H9 (cell line): ENCODE results near the gene CHGA. TPM values are rescaled to one million over a fixed set of nuclear protein-coding genes. Genes with fewer than 3 reads are reported as not detected.

Source experiments
- DNase-seq: peaks from one replicate; pipeline ENCODE4 v3.0.0-alpha.2; 2017
- H2AFZ ChIP-seq: one replicate; pipeline ENCODE4 v1.6.1; 2013; ENCODE audit warnings: mild to moderate bottlenecking, low read length, control low read depth, moderate library complexity
- H2AK5ac ChIP-seq: 2 replicates; pipeline ENCODE4 v1.6.1; 2013; ENCODE audit warnings: low read length, control low read depth, mixed read lengths; ENCODE audit not compliant: insufficient read length
- H2BK120ac ChIP-seq: one replicate; pipeline ENCODE4 v1.6.1; 2013; ENCODE audit warnings: low read depth, mild to moderate bottlenecking, low read length, control low read depth, inconsistent platforms; ENCODE audit not compliant: poor library complexity, severe bottlenecking
- H2BK12ac ChIP-seq: 2 replicates; pipeline ENCODE4 v1.6.1; 2013; ENCODE audit warnings: low read length, control low read depth, mixed read lengths, low read depth; ENCODE audit not compliant: insufficient read length
- H2BK15ac ChIP-seq: 2 replicates; pipeline ENCODE4 v1.6.1; 2013; ENCODE audit warnings: low read depth, low read length, control low read depth
- H2BK20ac ChIP-seq: one replicate; pipeline ENCODE4 v1.6.1; 2013; ENCODE audit warnings: low read depth, mild to moderate bottlenecking, low read length, control low read depth, inconsistent platforms; ENCODE audit not compliant: poor library complexity, severe bottlenecking
- H2BK5ac ChIP-seq: 2 replicates; pipeline ENCODE4 v1.6.1; 2013; ENCODE audit warnings: low read length, control low read depth, mixed read lengths; ENCODE audit not compliant: insufficient read length
- H3K14ac ChIP-seq: 2 replicates; pipeline ENCODE4 v1.6.1; 2013; ENCODE audit warnings: low read length, control low read depth; ENCODE audit not compliant: insufficient read depth
- H3K18ac ChIP-seq: 2 replicates; pipeline ENCODE4 v1.6.1; 2013; ENCODE audit warnings: low read depth, mild to moderate bottlenecking, mixed read lengths, low read length, control low read depth; ENCODE audit not compliant: insufficient read length
- H3K23ac ChIP-seq: 2 replicates; pipeline ENCODE4 v1.6.1; 2013; ENCODE audit warnings: low read length, control low read depth, mixed read lengths, low read depth; ENCODE audit not compliant: insufficient read length
- H3K23me2 ChIP-seq: 2 replicates; pipeline ENCODE4 v1.6.1; 2013; ENCODE audit warnings: low read depth, mild to moderate bottlenecking, mixed read lengths, low read length, control low read depth; ENCODE audit not compliant: insufficient read length, poor library complexity, severe bottlenecking
- H3K27ac ChIP-seq: 2 replicates; pipeline ENCODE4 v1.5.1; 2013; ENCODE audit warnings: low read length, control low read depth, mixed read lengths, low read depth; ENCODE audit not compliant: insufficient read length
- H3K27me3 ChIP-seq: 2 replicates; pipeline ENCODE4 v1.6.1; 2013; ENCODE audit warnings: low read length, control low read depth, inconsistent platforms; ENCODE audit not compliant: insufficient read depth
- H3K4ac ChIP-seq: 2 replicates; pipeline ENCODE4 v1.6.1; 2013; ENCODE audit warnings: low read depth, mild to moderate bottlenecking, control low read depth, inconsistent platforms, low read length, moderate library complexity
- H3K4me1 ChIP-seq: 2 replicates; pipeline ENCODE4 v1.6.1; 2013; ENCODE audit warnings: low read length, control low read depth, inconsistent platforms; ENCODE audit not compliant: insufficient read depth
- H3K4me2 ChIP-seq: 2 replicates; pipeline ENCODE4 v1.6.1; 2013; ENCODE audit warnings: low read length, control low read depth, mixed read lengths; ENCODE audit not compliant: insufficient read length, insufficient read depth
- H3K56ac ChIP-seq: 2 replicates; pipeline ENCODE4 v1.6.1; 2013; ENCODE audit warnings: low read depth, mild to moderate bottlenecking, mixed read lengths, low read length, control low read depth; ENCODE audit not compliant: insufficient read length
- H3K79me1 ChIP-seq: 2 replicates; pipeline ENCODE4 v1.6.1; 2013; ENCODE audit warnings: low read depth, mild to moderate bottlenecking, moderate library complexity, low read length, control low read depth, inconsistent platforms; ENCODE audit not compliant: insufficient read depth, poor library complexity, severe bottlenecking
- H3K79me2 ChIP-seq: 2 replicates; pipeline ENCODE4 v1.6.1; 2013; ENCODE audit warnings: low read length, control low read depth, inconsistent platforms; ENCODE audit not compliant: insufficient read depth
- H3K9ac ChIP-seq: 2 replicates; pipeline ENCODE4 v1.6.1; 2013; ENCODE audit warnings: low read length, control low read depth, mixed read lengths; ENCODE audit not compliant: insufficient read length; ENCODE audit errors: extremely low read depth
- H3K9me3 ChIP-seq: one replicate; pipeline ENCODE4 v1.6.1; 2013; ENCODE audit warnings: low read depth, low read length, inconsistent platforms; ENCODE audit not compliant: control insufficient read depth
- H3T11ph ChIP-seq: one replicate; pipeline ENCODE4 v1.6.1; 2013; ENCODE audit warnings: mild to moderate bottlenecking, low read length, control low read depth, inconsistent platforms
- H4K20me1 ChIP-seq: one replicate; pipeline ENCODE4 v1.6.1; 2013; ENCODE audit not compliant: control insufficient read depth, insufficient read length, insufficient read depth
- H4K5ac ChIP-seq: 2 replicates; pipeline ENCODE4 v1.6.1; 2013; ENCODE audit warnings: low read depth, mild to moderate bottlenecking, mixed read lengths, low read length, control low read depth; ENCODE audit not compliant: insufficient read length
- H4K8ac ChIP-seq: replicated peaks from 2 replicates; pipeline ENCODE4 v1.6.1; 2013; ENCODE audit warnings: low read length, control low read depth, mixed read lengths, low read depth; ENCODE audit not compliant: insufficient read length
- H4K91ac ChIP-seq: 2 replicates; pipeline ENCODE4 v1.6.1; 2013; ENCODE audit warnings: low read depth, mild to moderate bottlenecking, moderate library complexity, mixed read lengths, low read length, control low read depth; ENCODE audit not compliant: insufficient read length
- H3K27ac Mint-ChIP-seq, 3 experiments: 2 replicates in 2 of 3; 3 replicates in 1 of 3; pipeline ENCODE4 v1.8.0; 2020 to 2021; ENCODE audit warnings: mixed read lengths in 3 of 3, mild to moderate bottlenecking in 1 of 3, moderate library complexity in 1 of 3
- H3K27me3 Mint-ChIP-seq: 2 replicates; pipeline ENCODE4 v1.8.0; 2021; ENCODE audit warnings: low read depth, mild to moderate bottlenecking, moderate library complexity, mixed read lengths
- H3K36me3 Mint-ChIP-seq, 3 experiments: 2 replicates in 2 of 3; 3 replicates in 1 of 3; pipeline ENCODE4 v1.8.0; 2020 to 2021; ENCODE audit warnings: low read depth in 3 of 3, mixed read lengths in 3 of 3; ENCODE audit not compliant: insufficient read depth in 1 of 3
- H3K4me1 Mint-ChIP-seq, 2 experiments: 2 replicates each; pipeline ENCODE4 v1.8.0; 2020; ENCODE audit warnings: mixed read lengths in 2 of 2
- H3K4me3 Mint-ChIP-seq, 2 experiments: 2 replicates in 1 of 2; 3 replicates in 1 of 2; pipeline ENCODE4 v1.8.0; 2020 to 2021; ENCODE audit warnings: mild to moderate bottlenecking in 2 of 2, mixed read lengths in 2 of 2, moderate library complexity in 1 of 2
- H3K9me3 Mint-ChIP-seq, 2 experiments: 2 replicates in 1 of 2; 3 replicates in 1 of 2; pipeline ENCODE4 v1.8.0; 2020; ENCODE audit warnings: mild to moderate bottlenecking in 2 of 2, mixed read lengths in 2 of 2, moderate library complexity in 1 of 2
- CTCF ChIP-seq: fragments of 200-600 bp; sonication (generic); conservative IDR thresholded peaks from 3 replicates; pipeline ENCODE4 v1.8.0; 2021; ENCODE audit warnings: antibody characterized with exemption, mild to moderate bottlenecking
- WGBS: extraction: QIAGEN DNeasy Blood & Tissue Kit; methylation state at CpG from one replicate; pipeline ENCODE4 v1.1.7; 2013; ENCODE audit warnings: missing lambda C conversion rate, low lambda C conversion rate, mixed read lengths; ENCODE audit not compliant: insufficient read length; ENCODE audit errors: extremely low coverage; 5-methylcytosine and 5-hydroxymethylcytosine counted together
- total RNA-seq: library from RNA; stranded (reverse); gene quantifications from 2 replicates; pipeline ENCODE4 v1.2.1, GENCODE V29; 2021

The CHGA gene
- total RNA-seq, 1 experiment from 2014 or later: 6.7 TPM

DNA sequence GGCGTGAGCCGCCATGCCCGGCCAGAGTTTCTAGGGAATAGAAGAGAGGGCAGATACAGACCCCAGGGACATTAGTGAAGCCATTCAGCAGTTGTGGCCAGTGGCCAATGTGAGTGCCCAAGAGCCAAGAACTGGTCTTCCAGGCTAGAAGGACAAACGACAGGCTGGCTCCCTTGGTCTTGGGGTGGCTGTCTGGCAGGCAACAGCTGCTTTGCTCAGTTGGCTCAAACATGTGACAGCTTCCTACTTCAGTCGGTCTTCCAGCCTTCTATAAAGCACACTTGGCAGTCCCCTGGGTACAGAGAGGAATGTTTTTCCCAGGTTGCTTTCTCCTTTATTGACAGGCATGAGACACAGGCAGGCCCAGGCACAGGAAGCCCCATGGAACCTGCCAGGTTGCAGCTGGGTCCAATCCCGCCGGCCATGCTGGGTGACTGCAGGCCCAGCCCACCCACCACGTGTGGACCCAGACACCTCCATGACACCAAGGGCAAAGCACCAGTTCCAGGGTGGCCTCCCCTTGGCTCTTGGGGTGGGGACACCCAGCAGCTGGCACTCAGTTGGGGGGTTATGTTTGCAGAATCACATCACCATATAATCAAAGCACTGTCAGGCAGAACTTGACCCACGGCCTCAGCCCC, 15.4 kb downstream of the CHGA start:
- H2BK20ac ChIP-seq: no peak overlapping the region
- WGBS: no CpG with 5 or more reads among the region's 9 CpGs
- DNase-seq: no peak
- H3K9ac ChIP-seq: no peak overlapping the region
- no peak overlapping the region for H2BK5ac ChIP-seq
- no peak overlapping the region for H4K5ac ChIP-seq
- Mint-ChIP-seq H3K27ac (no peak overlapping the region; a peak in 1 of 7 replicates), H3K27me3 (no peaks in the 10 kb centered on the region; the same call in 1 of the 2 replicates), H3K36me3 (peaks cover 7 to 11% (median 7%) of the 10 kb centered on the region in 3 experiments), H3K4me1 (no peaks in the 10 kb centered on the region), H3K9me3 (no peaks in the 10 kb centered on the region; a peak in 1 of 5 replicates), H3K4me3 (no peak overlapping the region)
- H3K27me3 ChIP-seq: no peaks in the 10 kb centered on the region
- H3K4me1 ChIP-seq: no peaks in the 10 kb centered on the region
- no peak overlapping the region for H3K4ac ChIP-seq
- H3K23me2 ChIP-seq: no peaks in the 10 kb centered on the region
- no peak overlapping the region for H3K23ac ChIP-seq
- no peak overlapping the region for H3K4me2 ChIP-seq
- no peak overlapping the region for H2BK12ac ChIP-seq
- no peak overlapping the region for H2AK5ac ChIP-seq
- TF ChIP-seq CTCF: no peak
- H3K18ac ChIP-seq: no peak overlapping the region
- H3K79me1 ChIP-seq: no peaks in the 10 kb centered on the region
- H4K91ac ChIP-seq: no peak overlapping the region
- no peak overlapping the region for H3T11ph ChIP-seq
- H2BK15ac ChIP-seq: no peak overlapping the region
- no peak overlapping the region for H3K27ac ChIP-seq
- no peaks in the 10 kb centered on the region for H3K9me3 ChIP-seq
- H2BK120ac ChIP-seq: no peak overlapping the region
- H3K14ac ChIP-seq: no peak overlapping the region; the same call in 1 of the 2 replicates
- H3K79me2 ChIP-seq: no peaks in the 10 kb centered on the region
- no peaks in the 10 kb centered on the region for H4K20me1 ChIP-seq
- no peak overlapping the region for H2AFZ ChIP-seq
- H3K56ac ChIP-seq: no peak overlapping the region
- H4K8ac ChIP-seq: no peak overlapping the region
